Endothelial cell (in vitro differentiated cells): ENCODE measurements around the gene NOG. TPM values are rescaled to one million over a fixed set of nuclear protein-coding genes. Genes with fewer than 3 reads are reported as not detected.

Source experiments
- DNase-seq: peaks from one replicate; pipeline ENCODE4 v3.0.0; 2021; ENCODE audit warnings: low spot score
- H3K27ac Mint-ChIP-seq: one replicate; pipeline ENCODE4 v1.8.0; 2021; ENCODE audit warnings: mixed read lengths, inconsistent platforms; ENCODE audit not compliant: unreplicated experiment
- H3K27me3 Mint-ChIP-seq: one replicate; pipeline ENCODE4 v1.8.0; 2021; ENCODE audit warnings: mild to moderate bottlenecking, moderate library complexity, mixed read lengths, inconsistent platforms; ENCODE audit not compliant: unreplicated experiment
- H3K36me3 Mint-ChIP-seq: one replicate; pipeline ENCODE4 v1.8.0; 2021; ENCODE audit warnings: mild to moderate bottlenecking, low read depth, mixed read lengths, inconsistent platforms; ENCODE audit not compliant: unreplicated experiment
- H3K4me1 Mint-ChIP-seq: one replicate; pipeline ENCODE4 v1.8.0; 2021; ENCODE audit warnings: mild to moderate bottlenecking, mixed read lengths, inconsistent platforms; ENCODE audit not compliant: unreplicated experiment
- H3K4me3 Mint-ChIP-seq: one replicate; pipeline ENCODE4 v1.8.0; 2021; ENCODE audit warnings: mild to moderate bottlenecking, mixed read lengths, inconsistent platforms; ENCODE audit not compliant: unreplicated experiment
- H3K9me3 Mint-ChIP-seq: one replicate; pipeline ENCODE4 v1.8.0; 2021; ENCODE audit warnings: mixed read lengths, inconsistent platforms; ENCODE audit not compliant: unreplicated experiment
- total RNA-seq: library from RNA; stranded (reverse); fragmentation: NEBNext Ultra II Directional; extraction: Animal tissue kit (Norgen Biotek cat#: 25700); gene quantifications from one replicate; pipeline ENCODE4 v1.2.1, GENCODE V29; 2021; ENCODE audit not compliant: unreplicated experiment
- TF ChIP-seq, protein P1 (sequence below): fragments of 200-600 bp; sonication (generic); IDR thresholded peaks from one replicate; pipeline ENCODE4 v1.5.0; 2021; ENCODE audit warnings: antibody characterized with exemption; ENCODE audit not compliant: unreplicated experiment

NOG gene
- total RNA-seq, 1 donor from 2014 or later = not detected

DNA sequence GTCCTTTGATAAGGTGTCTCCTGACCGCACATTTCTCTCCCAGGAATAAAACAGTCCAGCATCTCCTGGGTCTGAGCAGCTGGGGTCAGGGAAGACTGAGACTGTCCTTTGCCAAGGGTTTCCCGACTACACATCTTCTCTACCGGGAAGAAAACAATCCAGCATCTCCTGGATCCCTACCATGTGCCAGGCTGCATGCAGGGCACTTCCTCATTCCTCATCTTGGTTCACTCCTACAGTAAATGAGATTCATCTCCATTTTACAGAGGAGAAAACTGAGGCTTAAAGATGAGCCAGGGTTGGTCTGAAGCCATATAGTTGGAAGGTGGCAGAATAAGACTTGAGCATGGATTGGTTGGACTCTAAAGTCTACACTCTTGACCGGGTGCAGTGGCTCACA, 36.7 kb downstream of the NOG start:
- H3K4me3 Mint-ChIP-seq = no peak overlapping the region
- no peak overlapping the region for H3K27ac Mint-ChIP-seq
- H3K4me1 Mint-ChIP-seq = peaks cover 10% of the 10 kb centered on the region
- TF ChIP-seq, protein P1, sequence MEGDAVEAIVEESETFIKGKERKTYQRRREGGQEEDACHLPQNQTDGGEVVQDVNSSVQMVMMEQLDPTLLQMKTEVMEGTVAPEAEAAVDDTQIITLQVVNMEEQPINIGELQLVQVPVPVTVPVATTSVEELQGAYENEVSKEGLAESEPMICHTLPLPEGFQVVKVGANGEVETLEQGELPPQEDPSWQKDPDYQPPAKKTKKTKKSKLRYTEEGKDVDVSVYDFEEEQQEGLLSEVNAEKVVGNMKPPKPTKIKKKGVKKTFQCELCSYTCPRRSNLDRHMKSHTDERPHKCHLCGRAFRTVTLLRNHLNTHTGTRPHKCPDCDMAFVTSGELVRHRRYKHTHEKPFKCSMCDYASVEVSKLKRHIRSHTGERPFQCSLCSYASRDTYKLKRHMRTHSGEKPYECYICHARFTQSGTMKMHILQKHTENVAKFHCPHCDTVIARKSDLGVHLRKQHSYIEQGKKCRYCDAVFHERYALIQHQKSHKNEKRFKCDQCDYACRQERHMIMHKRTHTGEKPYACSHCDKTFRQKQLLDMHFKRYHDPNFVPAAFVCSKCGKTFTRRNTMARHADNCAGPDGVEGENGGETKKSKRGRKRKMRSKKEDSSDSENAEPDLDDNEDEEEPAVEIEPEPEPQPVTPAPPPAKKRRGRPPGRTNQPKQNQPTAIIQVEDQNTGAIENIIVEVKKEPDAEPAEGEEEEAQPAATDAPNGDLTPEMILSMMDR = no peak
- peaks cover 5% of the 10 kb centered on the region for H3K27me3 Mint-ChIP-seq
- no peaks in the 10 kb centered on the region for H3K9me3 Mint-ChIP-seq
- DNase-seq = no peak
- no peaks in the 10 kb centered on the region for H3K36me3 Mint-ChIP-seq

DNA sequence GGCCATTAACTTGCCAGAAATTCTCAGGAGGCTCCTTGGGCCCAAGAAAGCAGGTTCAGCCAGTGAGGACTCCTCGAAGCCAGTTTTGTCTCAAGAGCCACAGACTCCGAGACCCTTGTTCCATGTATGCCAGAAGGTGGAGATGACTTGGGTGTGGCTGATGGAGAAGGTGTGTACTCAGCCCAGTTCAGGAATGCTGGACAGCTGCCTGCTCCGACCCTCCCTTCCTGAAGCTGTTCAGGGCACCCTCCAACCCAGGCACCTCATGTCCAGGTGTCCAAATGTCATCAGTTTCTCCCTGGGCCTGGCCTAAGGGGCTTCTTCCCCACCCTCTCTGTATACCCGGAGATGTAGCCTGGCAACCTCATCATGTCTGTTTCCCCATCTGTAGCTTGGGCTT, 40.2 kb downstream of the NOG start:
- TF ChIP-seq, protein P1 = no peak
- no peaks in the 10 kb centered on the region for H3K36me3 Mint-ChIP-seq
- H3K27me3 Mint-ChIP-seq = peaks cover 3% of the 10 kb centered on the region
- no peaks in the 10 kb centered on the region for H3K9me3 Mint-ChIP-seq
- H3K4me3 Mint-ChIP-seq = no peak overlapping the region
- peaks cover 10% of the 10 kb centered on the region for H3K4me1 Mint-ChIP-seq
- no peak overlapping the region for H3K27ac Mint-ChIP-seq
- no peak for DNase-seq

DNA sequence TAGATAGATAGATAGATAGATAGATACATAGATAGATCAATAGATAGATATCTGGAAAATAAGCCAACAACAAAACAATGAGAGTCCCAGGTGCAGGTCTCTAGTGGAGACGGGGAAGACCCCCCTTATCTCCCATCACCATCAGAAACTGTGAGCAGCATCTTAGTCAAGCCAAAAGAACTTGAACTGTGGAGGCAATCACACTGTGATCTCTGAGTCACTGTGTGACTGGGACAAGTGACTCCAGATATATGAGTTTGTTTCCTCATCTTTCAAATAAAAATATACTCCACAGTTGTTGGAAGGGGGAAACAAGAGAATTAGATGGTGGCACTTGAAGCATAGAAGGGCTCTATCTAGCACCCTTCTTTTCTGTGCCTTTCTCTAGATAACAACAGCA, 42.1 kb downstream of the NOG start:
- Mint-ChIP-seq H3K4me1 (peaks cover 10% of the 10 kb centered on the region), H3K27ac (no peak overlapping the region), H3K27me3 (no peaks in the 10 kb centered on the region), H3K36me3 (no peaks in the 10 kb centered on the region), H3K4me3 (no peak overlapping the region), H3K9me3 (no peaks in the 10 kb centered on the region)
- TF ChIP-seq, protein P1 = no peak
- no peak for DNase-seq

DNA sequence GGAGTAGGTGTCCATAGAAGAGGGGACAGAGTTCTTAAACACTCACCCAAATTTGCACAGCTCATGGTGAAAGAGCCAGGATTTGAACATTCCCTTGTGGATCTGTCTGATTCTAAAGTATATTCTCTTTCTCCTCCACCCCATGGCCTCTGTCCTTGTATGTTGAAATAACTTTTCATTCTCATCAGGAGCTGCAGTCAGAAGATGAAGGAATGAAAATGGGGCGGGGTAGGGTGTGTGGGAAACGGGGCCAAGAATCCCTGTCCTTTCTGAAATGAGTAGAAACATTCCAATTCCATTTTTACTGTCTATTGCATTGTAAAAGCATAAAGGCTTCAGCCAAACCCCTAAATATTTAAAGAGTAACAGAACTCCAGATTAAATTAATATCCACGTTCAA, 42.8 kb downstream of the NOG start:
- DNase-seq = no peak
- TF ChIP-seq, protein P1 = no peak
- Mint-ChIP-seq H3K36me3 (no peaks in the 10 kb centered on the region), H3K27me3 (no peaks in the 10 kb centered on the region), H3K9me3 (no peaks in the 10 kb centered on the region), H3K4me1 (peaks cover 10% of the 10 kb centered on the region), H3K27ac (no peak overlapping the region), H3K4me3 (no peak overlapping the region)

DNA sequence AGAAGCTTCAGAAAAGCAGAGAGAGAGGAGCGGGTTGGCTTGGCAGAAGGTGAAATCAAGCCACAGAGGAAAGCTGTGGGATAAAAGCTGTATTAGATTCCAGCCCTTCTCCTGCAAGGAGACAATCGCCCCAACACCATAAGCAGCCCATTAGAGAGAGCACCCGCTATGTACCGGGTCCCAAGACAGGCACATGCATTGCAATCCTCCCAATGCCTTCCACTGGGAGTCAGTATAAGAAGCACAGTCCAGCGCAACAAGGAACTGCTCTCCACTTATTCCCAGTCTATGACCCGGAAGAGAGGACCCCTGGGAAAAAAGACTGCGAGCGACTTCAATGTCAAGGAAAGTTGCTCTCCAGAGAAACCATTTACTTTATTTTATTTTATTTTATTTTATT, 43.8 kb downstream of the NOG start:
- TF ChIP-seq, protein P1 = no peak
- peaks cover 5% of the 10 kb centered on the region for H3K4me1 Mint-ChIP-seq
- no peaks in the 10 kb centered on the region for H3K27me3 Mint-ChIP-seq
- no peaks in the 10 kb centered on the region for H3K9me3 Mint-ChIP-seq
- no peak overlapping the region for H3K4me3 Mint-ChIP-seq
- no peaks in the 10 kb centered on the region for H3K36me3 Mint-ChIP-seq
- H3K27ac Mint-ChIP-seq = no peak overlapping the region
- DNase-seq = no peak
